Umbilical cord (tissue), 2 donors: ENCODE measurements around the gene RNGTT. TPM values are rescaled to one million over a fixed set of nuclear protein-coding genes. Genes with fewer than 3 reads are reported as not detected.
"Not testable (repeated sequence)": the region's sequence is repeated elsewhere in the genome, so short reads cannot be mapped to it uniquely, and the experiment has no call there.

Experiments used
- DNase-seq: peaks from one replicate; pipeline ENCODE4 v3.0.0-alpha.2; 2015; ENCODE audit warnings: low spot score
- total RNA-seq: library from RNA; depleted of rRNA; stranded (reverse); fragments of >200 nt; gene quantifications from one replicate; pipeline ENCODE4 v1.2.3, GENCODE V29; 2014; ENCODE audit warnings: low replicate concordance; ENCODE audit not compliant: insufficient read depth

Gene RNGTT
- total RNA-seq, 1 donor from 2014 or later: 14.4 TPM

- no peak for DNase-seq
Observed at GRCh38 chr6:88867841-88868731, 95.3 kb downstream of the RNGTT start.

- no peak for DNase-seq
Observed at GRCh38 chr6:88866856-88867255, 96.6 kb downstream of the RNGTT start.

GRCh38 chr6:88865275-88865674, 98.1 kb downstream of the RNGTT start:
- DNase-seq: no peak

- DNase-seq: no peak
Observed at GRCh38 chr6:88864359-88865054, 98.9 kb downstream of the RNGTT start.

GRCh38 chr6:88860310-88860709, 103.1 kb downstream of the RNGTT start:
- no peak for DNase-seq

- no peak for DNase-seq
Observed at GRCh38 chr6:88858455-88858854, 105.0 kb downstream of the RNGTT start.

- DNase-seq: peak; percentile 37
Observed at GRCh38 chr6:88856566-88856965, 106.9 kb downstream of the RNGTT start.

- peak; percentile 59 for DNase-seq
Observed at GRCh38 chr6:88855541-88856147, 107.8 kb downstream of the RNGTT start.

- no peak for DNase-seq
Observed at GRCh38 chr6:88852775-88853174, 110.6 kb downstream of the RNGTT start.

- no peak for DNase-seq
Observed at GRCh38 chr6:88852000-88852399, 111.4 kb downstream of the RNGTT start.

- no peak for DNase-seq
Observed at GRCh38 chr6:88848870-88849269, 114.5 kb downstream of the RNGTT start.

- peak; percentile 32 for DNase-seq
Observed at GRCh38 chr6:88843040-88843439, 120.4 kb downstream of the RNGTT start.

GRCh38 chr6:88842320-88842719, 121.1 kb downstream of the RNGTT start:
- no peak for DNase-seq

- no peak for DNase-seq
Observed at GRCh38 chr6:88840796-88841539, 122.5 kb downstream of the RNGTT start.

- no peak for DNase-seq
Observed at GRCh38 chr6:88840289-88840688, 123.1 kb downstream of the RNGTT start.

- DNase-seq: no peak
Observed at GRCh38 chr6:88839280-88839679, 124.1 kb downstream of the RNGTT start.

GRCh38 chr6:88835210-88835609, 128.2 kb downstream of the RNGTT start:
- DNase-seq: no peak

GRCh38 chr6:88833071-88833470, 130.3 kb downstream of the RNGTT start:
- not testable (repeated sequence) for DNase-seq

- DNase-seq: not testable (repeated sequence)
Observed at GRCh38 chr6:88827599-88827998, 135.8 kb downstream of the RNGTT start.

- DNase-seq: no peak
Observed at GRCh38 chr6:88825856-88826255, 137.6 kb downstream of the RNGTT start.

GRCh38 chr6:88823998-88824397, 139.4 kb downstream of the RNGTT start:
- DNase-seq: no peak

GRCh38 chr6:88815491-88815890, 147.9 kb downstream of the RNGTT start:
- no peak for DNase-seq
